Neuronal stem cell (in vitro differentiated cells): ENCODE measurements around the gene GPRIN3.
"Not testable (repeated sequence)": the region's sequence is repeated elsewhere in the genome, so short reads cannot be mapped to it uniquely, and the experiment has no call there.

Experiments used
- DNase-seq: peaks from one replicate; pipeline ENCODE4 v3.0.0-alpha.2; 2013; ENCODE audit warnings: low spot score
- H2AFZ ChIP-seq: one replicate; pipeline ENCODE4 v1.6.1; 2013; ENCODE audit warnings: mild to moderate bottlenecking, low read length, inconsistent platforms
- H2AK5ac ChIP-seq: 2 replicates; pipeline ENCODE4 v1.6.1; 2013; ENCODE audit warnings: low read depth, mild to moderate bottlenecking, inconsistent platforms, low read length, moderate library complexity, mixed read lengths
- H2BK120ac ChIP-seq: 2 replicates; pipeline ENCODE4 v1.6.1; 2013; ENCODE audit warnings: low read depth, mild to moderate bottlenecking, inconsistent platforms, low read length, moderate library complexity, mixed read lengths
- H2BK12ac ChIP-seq: one replicate; pipeline ENCODE4 v1.6.1; 2013; ENCODE audit warnings: low read length, inconsistent platforms
- H2BK15ac ChIP-seq: 2 replicates; pipeline ENCODE4 v1.6.1; 2013; ENCODE audit warnings: mild to moderate bottlenecking, low read length, inconsistent platforms, mixed read lengths
- H2BK5ac ChIP-seq: one replicate; pipeline ENCODE4 v1.6.1; 2013; ENCODE audit warnings: inconsistent platforms, mild to moderate bottlenecking, low read length, moderate library complexity
- H3K14ac ChIP-seq: one replicate; pipeline ENCODE4 v1.6.1; 2013; ENCODE audit warnings: low read length, inconsistent platforms
- H3K18ac ChIP-seq: 2 replicates; pipeline ENCODE4 v1.6.1; 2013; ENCODE audit warnings: low read length, inconsistent platforms
- H3K23ac ChIP-seq: 2 replicates; pipeline ENCODE4 v1.6.1; 2013; ENCODE audit warnings: low read depth, mild to moderate bottlenecking, mixed read lengths, low read length, inconsistent platforms; ENCODE audit not compliant: poor library complexity
- H3K27ac ChIP-seq: replicated peaks from 3 replicates; pipeline ENCODE4 v1.5.1; 2013; ENCODE audit warnings: low read length, inconsistent platforms
- H3K27me3 ChIP-seq, 3 experiments: 2 replicates each; pipeline ENCODE4 v1.6.1; 2013; ENCODE audit warnings: low read length in 3 of 3, mild to moderate bottlenecking in 2 of 3, inconsistent platforms in 1 of 3, low read depth in 1 of 3, mixed read lengths in 1 of 3, moderate library complexity in 1 of 3; ENCODE audit not compliant: control insufficient read depth in 3 of 3, insufficient read depth in 3 of 3
- H3K36me3 ChIP-seq, 2 donors: replicated peaks in 1 of 2; 2 replicates each; pipeline ENCODE4 v1.6.1; 2013; ENCODE audit warnings: low read length in 2 of 2; ENCODE audit not compliant: control insufficient read depth in 2 of 2, insufficient read depth in 2 of 2
- H3K4ac ChIP-seq: 2 replicates; pipeline ENCODE4 v1.6.1; 2013; ENCODE audit warnings: inconsistent platforms, mild to moderate bottlenecking, low read length, moderate library complexity
- H3K4me1 ChIP-seq, 2 donors: 1 replicate in 1 of 2; 2 replicates in 1 of 2; pipeline ENCODE4 v1.6.1; 2013; ENCODE audit warnings: low read length in 2 of 2, low read depth in 1 of 2; ENCODE audit not compliant: control insufficient read depth in 2 of 2, insufficient read depth in 1 of 2
- H3K4me2 ChIP-seq: one replicate; pipeline ENCODE4 v1.6.1; 2013; ENCODE audit warnings: mild to moderate bottlenecking, low read length, inconsistent platforms; ENCODE audit not compliant: insufficient read depth, poor library complexity, severe bottlenecking
- H3K4me3 ChIP-seq, 2 donors: 2 replicates each; pipeline ENCODE4 v1.5.1; 2013; ENCODE audit warnings: low read length in 2 of 2, mild to moderate bottlenecking in 2 of 2, inconsistent platforms in 1 of 2, moderate library complexity in 1 of 2
- H3K79me1 ChIP-seq: one replicate; pipeline ENCODE4 v1.6.1; 2013; ENCODE audit warnings: low read depth, mild to moderate bottlenecking, inconsistent platforms, low read length, moderate library complexity
- H3K9ac ChIP-seq: one replicate; pipeline ENCODE4 v1.6.1; 2013; ENCODE audit warnings: mild to moderate bottlenecking, low read depth, low read length, inconsistent platforms; ENCODE audit not compliant: poor library complexity
- H3K9me3 ChIP-seq, 2 donors: replicated peaks in 1 of 2; 2 replicates each; pipeline versions ENCODE3 to v1.6.1; 2013; ENCODE audit warnings: low read length in 2 of 2, mild to moderate bottlenecking in 2 of 2, inconsistent platforms in 1 of 2, low read depth in 1 of 2, mixed read lengths in 1 of 2, moderate library complexity in 1 of 2; ENCODE audit not compliant: control insufficient read depth in 2 of 2, insufficient read depth in 1 of 2
- H4K8ac ChIP-seq: one replicate; pipeline ENCODE4 v1.6.1; 2013; ENCODE audit warnings: low read depth, mild to moderate bottlenecking, inconsistent platforms, low read length, moderate library complexity
- H4K91ac ChIP-seq: one replicate; pipeline ENCODE4 v1.6.1; 2013; ENCODE audit warnings: low read length, low read depth, mild to moderate bottlenecking, inconsistent platforms; ENCODE audit not compliant: poor library complexity
- WGBS, 2 donors: extraction: QIAGEN DNeasy Blood & Tissue Kit; methylation state at CpG; one replicate each; pipeline ENCODE4 v1.1.7; 2013; ENCODE audit warnings: missing lambda C conversion rate in 2 of 2, mixed read lengths in 1 of 2; ENCODE audit not compliant: insufficient read length in 2 of 2, insufficient replicate concordance in 1 of 2; ENCODE audit errors: extremely low coverage in 2 of 2; 5-methylcytosine and 5-hydroxymethylcytosine counted together

GPRIN3 gene

DNA sequence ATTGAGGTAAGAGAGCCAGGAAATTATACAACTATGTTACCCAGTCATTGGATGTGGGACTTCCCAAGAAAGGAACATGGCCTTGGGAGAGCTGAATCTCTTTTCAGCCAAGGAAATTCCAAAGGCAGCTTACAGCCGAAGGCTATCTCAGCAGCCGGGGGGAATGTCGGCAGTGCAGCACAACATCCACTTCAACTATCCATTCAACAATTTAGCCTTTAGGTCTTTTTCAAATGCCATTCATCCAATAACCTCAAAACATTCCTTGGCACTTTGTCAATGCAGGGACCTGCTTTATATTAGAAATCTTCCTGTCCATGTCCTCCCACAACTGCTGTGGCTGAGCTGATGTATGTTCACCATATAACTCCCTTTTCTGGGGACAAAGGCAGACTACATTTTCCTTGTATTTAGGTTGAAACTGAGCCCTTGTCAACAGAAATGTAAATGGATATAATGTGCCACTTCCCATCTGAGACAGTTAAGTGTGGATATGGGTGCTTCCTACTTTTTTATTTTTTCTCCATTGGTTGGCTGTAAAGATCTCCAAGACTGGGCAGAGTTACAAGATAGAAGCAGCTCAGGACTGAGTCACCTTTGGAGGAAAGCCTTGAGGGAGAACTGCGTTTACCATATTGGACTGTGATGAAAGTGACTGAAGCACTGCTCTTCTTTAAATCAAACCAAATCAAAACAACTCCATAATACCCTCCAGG lies 94.8 kb downstream of the GPRIN3 start:
- no peak overlapping the region for H3K9ac ChIP-seq
- H2BK12ac ChIP-seq: no peak overlapping the region
- H3K27me3 ChIP-seq: no peaks in the 10 kb centered on the region
- H3K9me3 ChIP-seq: no peaks in the 10 kb centered on the region
- H4K8ac ChIP-seq: no peak overlapping the region
- H3K79me1 ChIP-seq: no peaks in the 10 kb centered on the region
- H2BK5ac ChIP-seq: no peak overlapping the region
- H3K4me2 ChIP-seq: no peak overlapping the region
- no peak for DNase-seq
- no peak overlapping the region for H3K27ac ChIP-seq
- no peak overlapping the region for H3K14ac ChIP-seq
- H4K91ac ChIP-seq: no peak overlapping the region
- H3K36me3 ChIP-seq: no peaks in the 10 kb centered on the region
- H2BK15ac ChIP-seq: no peak overlapping the region
- no peak overlapping the region for H2AK5ac ChIP-seq
- no peaks in the 10 kb centered on the region for H3K4me1 ChIP-seq
- H2BK120ac ChIP-seq: no peak overlapping the region
- WGBS, 2 donors: no CpG with 5 or more reads among the region's 4 CpGs
- H3K18ac ChIP-seq: no peak overlapping the region
- no peak overlapping the region for H3K4me3 ChIP-seq
- no peak overlapping the region for H3K23ac ChIP-seq
- no peak overlapping the region for H3K4ac ChIP-seq
- no peak overlapping the region for H2AFZ ChIP-seq

DNA sequence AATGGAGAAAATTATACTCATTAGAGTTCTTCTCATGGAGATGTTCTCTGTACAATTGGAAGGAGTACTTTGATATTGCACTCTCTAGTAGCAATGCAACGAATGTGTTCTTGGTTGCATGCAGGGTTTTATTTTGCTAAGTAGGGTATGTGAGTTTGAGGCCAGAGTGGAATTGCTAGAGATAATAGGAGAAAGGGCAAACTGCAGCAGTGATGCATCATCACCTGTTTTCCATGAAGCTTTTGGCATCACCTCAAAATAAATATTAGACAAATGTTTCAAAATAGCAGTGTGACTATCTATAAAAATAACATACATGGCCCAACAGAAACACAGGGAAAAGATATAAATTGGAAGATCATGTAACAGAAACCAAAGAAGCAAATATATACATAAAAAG lies 103.0 kb downstream of the GPRIN3 start:
- Histone ChIP-seq H3K36me3 (no peaks in the 10 kb centered on the region), H2AK5ac (no peak overlapping the region), H3K27ac (no peak overlapping the region), H3K4me2 (no peak overlapping the region), H3K18ac (no peak overlapping the region), H2BK5ac (no peak overlapping the region), H2BK120ac (no peak overlapping the region), H2BK12ac (no peak overlapping the region), H3K9me3 (no peaks in the 10 kb centered on the region), H2BK15ac (no peak overlapping the region), H3K27me3 (no peaks in the 10 kb centered on the region), H2AFZ (no peak overlapping the region), H4K8ac (no peak overlapping the region), H3K4me1 (no peaks in the 10 kb centered on the region), H3K4ac (no peak overlapping the region), H3K79me1 (no peaks in the 10 kb centered on the region), H3K9ac (no peak overlapping the region), H3K4me3 (no peak overlapping the region), H3K23ac (no peak overlapping the region), H4K91ac (no peak overlapping the region), H3K14ac (no peak overlapping the region)
- no peak for DNase-seq
- no CpG with 5 or more reads among the region's 1 CpG for WGBS, 2 donors

DNA sequence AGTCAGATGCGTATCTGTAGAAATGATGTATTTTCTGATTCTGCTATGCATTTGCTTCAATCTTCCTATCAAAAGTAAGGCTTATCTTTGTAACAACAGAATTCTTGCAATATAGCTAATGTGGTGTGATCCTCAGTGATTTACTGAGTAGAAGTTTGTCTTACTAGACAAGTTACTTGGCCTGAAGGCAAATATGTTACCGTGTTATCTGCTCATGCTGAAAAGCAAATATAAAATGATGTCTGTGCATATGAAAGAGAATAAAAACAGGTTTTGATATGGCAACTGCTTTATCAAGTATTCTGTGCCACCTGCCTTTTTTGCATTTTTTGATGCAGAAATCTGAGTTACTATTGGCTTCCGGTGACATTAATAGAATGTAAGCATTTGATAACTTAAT lies 103.7 kb downstream of the GPRIN3 start:
- H3K4me3 ChIP-seq: no peak overlapping the region
- no peaks in the 10 kb centered on the region for H3K79me1 ChIP-seq
- H2BK12ac ChIP-seq: no peak overlapping the region
- H4K91ac ChIP-seq: no peak overlapping the region
- WGBS, 2 donors: no CpG with 5 or more reads among the region's 3 CpGs
- H4K8ac ChIP-seq: no peak overlapping the region
- no peaks in the 10 kb centered on the region for H3K27me3 ChIP-seq
- no peak overlapping the region for H3K14ac ChIP-seq
- H2AFZ ChIP-seq: no peak overlapping the region
- H3K4ac ChIP-seq: no peak overlapping the region
- no peak overlapping the region for H3K18ac ChIP-seq
- no peak overlapping the region for H2AK5ac ChIP-seq
- H3K36me3 ChIP-seq: no peaks in the 10 kb centered on the region
- no peak overlapping the region for H2BK15ac ChIP-seq
- no peak overlapping the region for H3K23ac ChIP-seq
- H3K9ac ChIP-seq: no peak overlapping the region
- no peak overlapping the region for H3K4me2 ChIP-seq
- no peak overlapping the region for H3K27ac ChIP-seq
- H3K4me1 ChIP-seq: no peaks in the 10 kb centered on the region
- H3K9me3 ChIP-seq: no peaks in the 10 kb centered on the region
- no peak overlapping the region for H2BK5ac ChIP-seq
- no peak overlapping the region for H2BK120ac ChIP-seq
- no peak for DNase-seq

DNA sequence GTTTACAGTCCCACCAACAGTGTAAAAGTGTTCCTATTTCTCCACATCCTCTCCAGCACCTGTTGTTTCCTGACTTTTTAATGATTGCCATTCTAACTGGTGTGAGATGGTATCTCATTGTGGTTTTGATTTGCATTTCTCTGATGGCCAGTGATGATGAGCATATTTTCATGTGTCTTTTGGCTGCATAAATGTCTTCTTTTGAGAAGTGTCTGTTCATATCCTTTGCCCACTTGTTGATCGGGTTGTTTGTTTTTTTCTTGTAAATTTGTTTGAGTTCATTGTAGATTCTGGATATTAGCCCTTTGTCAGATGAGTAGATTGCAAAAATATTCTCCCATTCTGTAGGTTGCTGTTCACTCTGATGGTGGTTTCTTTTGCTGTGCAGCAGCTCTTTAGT lies 108.2 kb downstream of the GPRIN3 start:
- H3K4me1 ChIP-seq, H3K14ac ChIP-seq, H2AK5ac ChIP-seq, H2BK12ac ChIP-seq, H3K36me3 ChIP-seq, H3K23ac ChIP-seq, H2BK120ac ChIP-seq, H3K27me3 ChIP-seq, H4K8ac ChIP-seq, H3K79me1 ChIP-seq, H3K4me2 ChIP-seq, H3K18ac ChIP-seq, H2BK5ac ChIP-seq, H2BK15ac ChIP-seq, H3K9me3 ChIP-seq, H3K9ac ChIP-seq, H3K4ac ChIP-seq, H3K4me3 ChIP-seq, H3K27ac ChIP-seq, H2AFZ ChIP-seq, DNase-seq, H4K91ac ChIP-seq: not testable (repeated sequence)
- WGBS, 2 donors: no CpG with 5 or more reads among the region's 1 CpG
